Right atrium auricular region (tissue), 2 donors: ENCODE data around the gene PTPRO. TPM values are rescaled to one million over a fixed set of nuclear protein-coding genes. Genes with fewer than 3 reads are reported as not detected.

Experiments
- DNase-seq: peaks from one replicate; pipeline ENCODE4 v3.0.0-alpha.2; 2019; ENCODE audit warnings: low spot score
- H3K27ac ChIP-seq, 2 donors: fragments of 200-600 bp; sonication (generic); 1 replicate in 1 of 2; 2 replicates in 1 of 2; pipeline ENCODE4 v1.5.1; 2016 to 2019
- H3K27me3 ChIP-seq, 2 donors: fragments of 200-600 bp; sonication (generic); one replicate each; pipeline versions ENCODE4 v1.5.1 to v1.6.0; 2017 to 2019
- H3K36me3 ChIP-seq: fragments of 200-600 bp; sonication (generic); one replicate; pipeline ENCODE4 v1.5.1; 2016
- H3K4me1 ChIP-seq, 2 donors: fragments of 200-600 bp; sonication (generic); one replicate each; pipeline versions ENCODE4 v1.5.1 to v1.6.0; 2017 to 2019
- H3K4me3 ChIP-seq, 2 donors: fragments of 200-600 bp; sonication (generic); 1 replicate in 1 of 2; 2 replicates in 1 of 2; pipeline ENCODE4 v1.5.1; 2017 to 2019; ENCODE audit warnings: mild to moderate bottlenecking in 1 of 2, moderate library complexity in 1 of 2
- H3K9me3 ChIP-seq, 2 donors: fragments of 200-600 bp; sonication (generic); one replicate each; pipeline ENCODE4 v1.5.1; 2019
- total RNA-seq, 2 donors: library from RNA; depleted of rRNA; stranded (reverse); fragments of >200 nt; gene quantifications; one replicate each; pipeline ENCODE4 v1.1.0, GENCODE V29; 2016
- TF ChIP-seq, protein P1 (sequence below), 2 donors: fragments of 200-600 bp; sonication (generic); IDR thresholded peaks; one replicate each; pipeline ENCODE4 v1.5.1; 2019; ENCODE audit warnings: antibody characterized with exemption in 2 of 2

PTPRO gene
- 1 to 10 TPM in 1 of 2 donors, under 1 TPM in 1; 0.30 to 2.9 TPM for total RNA-seq

DNA sequence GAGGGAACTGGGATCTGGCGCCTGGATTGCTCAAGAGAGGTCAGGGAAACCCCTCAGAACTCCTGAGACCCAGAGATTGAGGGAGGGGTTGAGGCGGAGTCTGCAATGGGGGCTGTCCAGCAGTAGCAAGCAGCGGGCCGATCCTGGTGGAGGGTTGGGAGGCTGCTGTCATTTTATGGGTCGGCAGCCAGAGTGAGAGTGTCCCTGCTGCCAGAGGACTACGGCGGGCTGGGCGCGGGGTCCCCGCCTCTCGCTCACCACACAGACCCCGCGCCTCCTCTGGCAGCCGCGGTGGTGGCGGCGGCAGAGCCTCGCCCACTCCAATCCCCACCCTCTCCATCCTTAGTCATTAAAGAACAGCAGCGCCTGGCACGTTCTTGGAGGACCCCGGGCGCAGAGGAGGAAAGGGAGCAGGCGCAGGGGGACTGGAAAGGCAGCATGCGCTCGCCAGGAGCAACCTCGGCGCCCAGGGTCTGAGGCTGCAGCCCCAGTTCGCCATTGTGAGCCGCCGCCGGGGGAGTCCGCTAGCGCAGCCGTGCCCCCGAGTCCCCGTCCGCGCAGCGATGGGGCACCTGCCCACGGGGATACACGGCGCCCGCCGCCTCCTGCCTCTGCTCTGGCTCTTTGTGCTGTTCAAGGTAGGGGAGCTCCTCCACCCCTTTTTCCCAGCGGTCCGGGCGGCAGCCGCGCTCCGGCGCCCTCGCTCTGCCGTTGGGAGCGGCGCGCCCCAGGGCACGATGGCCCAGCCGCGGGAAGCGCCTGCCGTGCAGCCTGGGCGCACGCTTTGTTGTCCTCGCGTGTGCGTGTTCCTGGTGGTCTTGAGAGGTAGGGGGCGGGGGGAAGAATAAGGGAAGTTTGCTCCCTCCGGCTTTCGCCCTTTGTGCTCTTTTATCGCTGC lies at the start of gene PTPRO:
PTPRO (plus strand) TSS at position 345 of the 898 bp plus-strand sequence.
- no peaks in the 10 kb centered on the region for H3K36me3 ChIP-seq
- H3K4me1 ChIP-seq, result peaks cover 0 to 6% of the 10 kb centered on the region in 2 donors
- DNase-seq, result no peak
- peak within 1 kb of the TSS; percentile 32 to 44 for H3K4me3 ChIP-seq
- TF ChIP-seq, protein P1, sequence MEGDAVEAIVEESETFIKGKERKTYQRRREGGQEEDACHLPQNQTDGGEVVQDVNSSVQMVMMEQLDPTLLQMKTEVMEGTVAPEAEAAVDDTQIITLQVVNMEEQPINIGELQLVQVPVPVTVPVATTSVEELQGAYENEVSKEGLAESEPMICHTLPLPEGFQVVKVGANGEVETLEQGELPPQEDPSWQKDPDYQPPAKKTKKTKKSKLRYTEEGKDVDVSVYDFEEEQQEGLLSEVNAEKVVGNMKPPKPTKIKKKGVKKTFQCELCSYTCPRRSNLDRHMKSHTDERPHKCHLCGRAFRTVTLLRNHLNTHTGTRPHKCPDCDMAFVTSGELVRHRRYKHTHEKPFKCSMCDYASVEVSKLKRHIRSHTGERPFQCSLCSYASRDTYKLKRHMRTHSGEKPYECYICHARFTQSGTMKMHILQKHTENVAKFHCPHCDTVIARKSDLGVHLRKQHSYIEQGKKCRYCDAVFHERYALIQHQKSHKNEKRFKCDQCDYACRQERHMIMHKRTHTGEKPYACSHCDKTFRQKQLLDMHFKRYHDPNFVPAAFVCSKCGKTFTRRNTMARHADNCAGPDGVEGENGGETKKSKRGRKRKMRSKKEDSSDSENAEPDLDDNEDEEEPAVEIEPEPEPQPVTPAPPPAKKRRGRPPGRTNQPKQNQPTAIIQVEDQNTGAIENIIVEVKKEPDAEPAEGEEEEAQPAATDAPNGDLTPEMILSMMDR (IDR thresholded peaks at IDR 0.05), result no peak
- no peaks in the 10 kb centered on the region for H3K27me3 ChIP-seq
- H3K27ac ChIP-seq, result no peak within 1 kb of the TSS
- no peaks in the 10 kb centered on the region for H3K9me3 ChIP-seq

DNA sequence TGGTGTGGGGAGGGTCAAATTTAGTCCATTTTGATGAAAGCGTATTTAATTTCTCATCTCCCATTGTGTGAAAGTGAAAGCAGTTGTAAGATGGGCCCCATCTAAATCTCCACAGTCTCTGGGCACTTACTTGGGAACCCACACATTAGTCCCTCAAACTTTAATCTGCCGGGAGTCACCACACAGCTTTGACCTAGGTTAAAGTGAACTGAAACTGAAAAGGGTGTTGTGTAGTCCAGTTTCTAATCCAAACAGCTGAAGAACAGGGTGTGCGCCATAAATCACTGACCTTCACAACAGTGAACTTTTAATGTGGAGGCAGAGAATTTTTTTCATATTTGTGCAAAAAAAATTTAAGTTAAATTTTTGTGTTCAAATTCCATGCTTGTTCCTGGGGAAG lies 48.4 kb upstream of the PTPRO start:
- TF ChIP-seq, protein P1 (IDR thresholded peaks at IDR 0.05), result no peak

DNA sequence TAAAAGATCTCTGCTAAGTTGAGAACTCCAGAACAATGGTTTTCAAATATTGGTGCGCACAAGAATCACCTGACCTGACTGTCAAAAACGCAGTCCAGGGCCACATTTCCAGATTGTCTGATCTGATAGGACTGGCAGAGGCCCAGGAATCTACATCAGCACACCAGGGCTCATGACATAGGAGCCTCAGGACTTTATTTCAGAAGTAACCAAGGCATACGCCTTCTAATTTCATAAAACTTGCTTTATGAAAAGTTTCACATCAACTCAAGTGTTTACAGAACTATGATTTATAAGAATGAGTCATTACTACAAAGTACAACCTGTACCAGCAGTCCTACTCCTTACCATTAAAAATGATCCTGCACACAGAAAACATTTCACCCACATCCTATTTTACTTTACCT lies 47.7 kb upstream of the PTPRO start:
- no peaks in the 10 kb centered on the region for H3K36me3 ChIP-seq
- peaks cover 0 to 14% of the 10 kb centered on the region in 2 donors for H3K4me1 ChIP-seq
- H3K27me3 ChIP-seq, result no peaks in the 10 kb centered on the region
- H3K4me3 ChIP-seq, result no peak overlapping the region
- H3K9me3 ChIP-seq, result no peaks in the 10 kb centered on the region
- H3K27ac ChIP-seq, result no peak overlapping the region
- TF ChIP-seq, protein P1 (IDR thresholded peaks at IDR 0.05), result no peak
- DNase-seq, result no peak

More for the DNA sequence above, 48.4 kb upstream of the PTPRO start:
- no peak for DNase-seq
- no peaks in the 10 kb centered on the region for H3K27me3 ChIP-seq
- H3K36me3 ChIP-seq, result no peaks in the 10 kb centered on the region
- H3K4me3 ChIP-seq, result no peak overlapping the region
- H3K27ac ChIP-seq, result no peak overlapping the region
- no peaks in the 10 kb centered on the region for H3K9me3 ChIP-seq
- peaks cover 0 to 7% of the 10 kb centered on the region in 2 donors for H3K4me1 ChIP-seq

DNA sequence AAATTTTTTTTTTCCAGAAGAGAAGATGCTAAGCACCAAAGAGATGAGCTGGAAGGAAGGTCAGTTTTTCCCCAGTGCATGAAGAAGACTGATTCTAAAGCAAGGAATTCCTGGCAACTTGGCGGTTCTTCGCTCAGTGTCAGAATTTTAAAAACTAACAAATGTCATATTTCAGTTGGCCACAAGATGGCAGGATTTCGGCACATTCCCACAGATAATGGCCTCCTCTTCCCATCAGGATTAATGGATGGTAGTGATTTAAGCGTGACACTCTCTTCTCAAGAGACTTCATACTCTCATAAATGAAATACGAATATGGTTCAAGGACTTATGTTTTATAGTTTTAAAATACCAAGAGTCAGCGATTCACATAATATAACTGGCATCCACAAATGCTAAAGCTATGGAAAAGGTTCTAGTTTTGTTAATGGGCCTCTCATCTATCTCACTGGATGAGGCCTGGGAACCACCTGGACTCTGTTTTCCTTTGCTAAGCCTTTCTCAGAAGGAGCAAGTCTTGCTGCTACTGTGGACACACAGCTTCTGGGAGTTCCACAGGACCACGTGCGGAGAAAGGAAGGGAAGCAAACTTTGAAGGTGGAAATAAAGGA lies 46.1 kb upstream of the PTPRO start:
- TF ChIP-seq, protein P1 (IDR thresholded peaks at IDR 0.05), result peak; percentile 47 to 77
- H3K9me3 ChIP-seq, result no peaks in the 10 kb centered on the region
- H3K27ac ChIP-seq, result no peak overlapping the region
- H3K27me3 ChIP-seq, result no peaks in the 10 kb centered on the region
- no peak overlapping the region for H3K4me3 ChIP-seq
- peaks cover 0 to 15% of the 10 kb centered on the region in 2 donors for H3K4me1 ChIP-seq
- no peak for DNase-seq
- no peaks in the 10 kb centered on the region for H3K36me3 ChIP-seq

DNA sequence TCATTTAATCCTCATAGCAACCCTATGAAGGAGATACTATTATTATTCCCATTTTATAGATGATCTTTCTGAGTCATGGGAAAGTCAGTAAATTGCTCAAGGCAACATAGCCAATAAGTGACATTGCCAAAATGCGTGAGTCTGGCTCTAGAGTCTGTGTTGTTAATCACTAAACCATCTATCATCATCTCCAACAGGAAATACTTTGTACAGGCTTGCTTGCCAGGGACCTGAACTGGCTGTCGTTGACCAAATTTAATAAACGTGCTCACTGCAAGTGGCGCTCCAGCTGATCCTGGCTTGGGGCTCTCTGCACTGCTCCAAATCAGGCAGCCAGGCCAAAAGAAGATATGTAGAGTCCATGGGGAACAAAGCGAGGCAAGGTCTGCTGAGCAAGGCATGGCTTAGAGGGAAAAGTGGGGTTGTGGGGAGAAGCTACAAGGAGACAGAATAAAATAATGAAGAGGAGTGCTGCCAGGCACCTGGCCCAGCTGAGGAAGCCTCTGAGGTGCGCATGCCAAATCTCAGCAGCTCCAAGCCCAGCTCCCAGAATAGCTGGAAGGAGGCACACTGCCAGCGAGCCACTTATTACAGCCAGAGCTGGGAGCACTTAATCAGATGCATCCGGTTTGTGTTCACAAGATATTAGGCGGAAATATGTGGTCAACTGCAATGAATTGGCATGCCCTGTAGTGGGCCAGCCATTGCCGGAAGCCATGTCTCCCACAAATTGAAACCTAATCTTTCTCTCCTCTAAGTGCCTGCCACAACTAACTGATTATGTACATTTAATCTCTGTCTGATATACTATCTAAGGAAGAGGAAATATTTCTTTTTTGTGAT lies 43.3 kb upstream of the PTPRO start:
- H3K27me3 ChIP-seq, result no peaks in the 10 kb centered on the region
- H3K36me3 ChIP-seq, result no peaks in the 10 kb centered on the region
- peak overlapping the region; percentile 42 to 46 for H3K27ac ChIP-seq
- peak; percentile 77 for DNase-seq
- H3K4me1 ChIP-seq, result peaks cover 0 to 15% of the 10 kb centered on the region in 2 donors
- TF ChIP-seq, protein P1 (IDR thresholded peaks at IDR 0.05), result no peak
- H3K4me3 ChIP-seq, result no peak overlapping the region
- no peaks in the 10 kb centered on the region for H3K9me3 ChIP-seq
